ENCODE results near the gene CCDC148.

The CCDC148 gene

DNA sequence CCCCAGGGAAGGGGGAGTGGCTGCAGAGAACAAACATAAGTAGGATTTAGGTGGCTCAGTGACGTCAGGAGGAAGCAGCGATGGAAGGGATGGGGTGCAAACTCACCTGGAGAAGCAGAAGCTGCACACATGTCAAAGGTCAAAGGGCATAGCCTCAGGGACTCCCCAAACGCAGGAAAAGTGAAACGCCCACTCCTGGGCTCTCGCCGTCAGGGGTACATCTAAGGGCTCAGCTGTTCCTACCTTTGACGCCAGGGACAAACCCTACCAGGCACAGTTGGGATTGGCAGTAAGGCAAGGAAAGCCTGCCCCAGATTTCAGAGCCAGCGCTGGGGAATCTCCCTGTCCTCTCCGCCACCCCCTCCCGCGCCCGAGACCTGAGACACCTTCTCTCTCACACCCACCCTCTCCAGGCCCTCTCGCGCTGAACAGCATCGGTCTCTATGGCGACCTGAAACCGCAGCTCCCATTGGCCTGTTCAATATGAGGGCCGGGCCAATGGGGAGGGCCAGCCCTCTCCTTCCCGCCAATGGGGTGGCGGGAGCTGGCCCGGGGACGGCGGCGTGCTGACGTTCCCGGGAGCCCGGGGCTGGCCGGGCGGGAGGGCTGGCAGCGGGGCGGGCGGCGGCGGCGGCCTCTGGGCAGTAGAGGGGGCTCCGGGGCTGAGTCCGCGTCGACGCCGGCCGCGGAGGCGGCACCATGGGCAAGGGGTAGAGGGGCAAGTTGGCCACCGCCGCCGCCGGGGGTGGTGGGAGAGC lies at the start of gene CCDC148, which contains the start of gene PKP4:
Gene CCDC148 (minus strand): TSS at position 445 of the 758 bp plus-strand sequence. CDS start 314 bp downstream, at position 131.
Gene PKP4 (plus strand): TSS at position 644 of the 758 bp plus-strand sequence. CDS start 76,233 bp downstream, outside the sequence.
- DNase-seq: peak; percentile 82

DNA sequence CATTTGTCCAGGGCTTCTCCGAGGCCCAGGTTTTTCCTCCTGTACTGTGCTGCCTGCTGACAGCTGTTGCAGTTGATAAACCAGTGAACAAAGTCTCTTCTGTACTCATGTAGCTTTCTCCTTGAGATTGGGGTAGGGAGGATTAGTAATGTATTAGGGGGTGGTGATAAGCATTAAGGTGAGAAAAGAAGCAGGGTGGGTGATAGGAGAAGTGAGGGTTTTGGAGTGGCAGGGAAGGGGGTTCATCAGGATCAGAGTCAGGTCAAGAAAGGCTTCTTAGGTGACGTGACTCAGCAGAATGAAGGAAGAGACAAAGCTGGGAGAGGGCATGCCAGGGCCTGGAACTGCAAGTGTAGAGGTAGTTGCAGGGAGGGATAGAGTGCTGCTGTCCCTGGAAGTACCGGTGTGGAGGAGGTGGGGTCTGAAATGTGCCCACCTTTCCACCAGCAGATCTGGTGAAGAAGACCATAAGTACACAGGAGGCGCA lies 48.9 kb upstream of the CCDC148 start:
- DNase-seq: no peak

DNA sequence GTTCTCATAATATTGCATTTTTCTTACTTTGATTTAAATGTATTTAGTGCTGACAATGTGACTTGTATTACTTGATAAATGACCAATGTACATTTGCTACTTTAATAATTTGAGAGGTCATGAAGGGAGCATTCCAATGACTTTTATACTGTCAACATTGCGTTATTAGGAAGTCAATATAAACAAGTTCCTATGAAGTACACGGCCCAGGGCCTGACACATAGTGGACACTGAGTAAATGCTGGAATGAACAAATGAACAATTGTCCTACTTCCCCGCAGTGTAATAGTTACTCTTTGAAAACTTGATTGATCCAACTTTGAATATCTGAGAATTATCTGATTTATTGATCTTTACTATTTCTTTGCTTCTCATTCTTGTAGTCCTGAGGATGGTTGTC lies 47.5 kb upstream of the CCDC148 start:
- DNase-seq: no peak

DNA sequence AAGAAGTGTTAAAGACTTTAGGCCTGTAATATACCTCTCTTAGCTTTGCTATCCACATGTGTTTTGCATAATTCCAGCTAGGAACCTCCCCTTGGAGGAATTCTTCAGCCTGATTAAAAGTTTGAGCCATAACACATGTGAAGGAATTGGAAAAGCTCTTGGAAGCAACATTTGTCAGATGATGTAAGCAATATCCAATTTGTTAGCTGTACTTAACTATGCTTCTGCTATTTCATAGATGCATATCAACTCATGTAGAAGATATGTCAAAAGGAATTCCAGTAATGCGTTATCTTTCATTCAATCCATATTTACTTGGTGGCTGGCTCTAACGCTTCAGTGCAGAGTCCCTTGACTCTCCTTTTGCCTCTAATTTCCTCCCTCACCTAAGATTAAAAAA lies 46.4 kb upstream of the CCDC148 start:
- DNase-seq: no peak

DNA sequence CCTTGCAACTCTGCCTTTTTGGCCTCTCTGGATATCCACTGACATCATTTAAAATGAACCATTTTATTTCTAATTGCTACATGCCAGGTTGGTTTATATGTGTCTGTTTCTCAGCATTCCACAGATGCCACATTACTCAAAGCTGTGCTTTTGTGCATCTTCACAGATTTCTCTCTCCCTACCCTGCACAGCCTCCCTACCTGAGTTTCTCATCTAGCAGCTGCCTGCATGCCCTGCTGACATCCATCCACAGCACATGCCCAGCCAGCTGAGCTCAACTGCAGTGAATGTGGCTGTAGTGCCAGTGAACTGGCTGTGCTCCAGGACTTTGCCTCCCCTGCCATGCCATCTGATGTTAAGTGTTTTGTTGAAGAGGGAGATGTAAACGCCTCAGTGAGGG lies 44.7 kb upstream of the CCDC148 start:
- DNase-seq: no peak

DNA sequence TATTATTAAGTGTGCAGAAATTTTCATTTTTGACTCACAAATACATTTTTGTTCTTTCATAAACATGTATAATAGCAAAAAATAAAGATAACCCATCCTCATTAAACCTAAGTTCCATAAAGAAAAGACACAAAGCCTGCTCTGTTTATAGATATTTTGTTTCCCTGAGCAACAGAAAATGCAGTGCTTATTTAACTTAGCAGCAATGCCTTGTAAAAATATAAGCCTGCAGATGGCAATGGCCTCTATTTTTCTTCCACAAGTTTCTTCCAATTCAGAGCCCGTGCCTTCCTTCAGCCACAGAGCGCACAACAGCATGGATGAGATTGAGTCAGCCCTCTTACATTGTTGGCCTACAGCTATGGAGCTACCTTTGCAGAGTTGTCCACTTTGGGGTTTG lies 43.8 kb upstream of the CCDC148 start:
- no peak for DNase-seq

DNA sequence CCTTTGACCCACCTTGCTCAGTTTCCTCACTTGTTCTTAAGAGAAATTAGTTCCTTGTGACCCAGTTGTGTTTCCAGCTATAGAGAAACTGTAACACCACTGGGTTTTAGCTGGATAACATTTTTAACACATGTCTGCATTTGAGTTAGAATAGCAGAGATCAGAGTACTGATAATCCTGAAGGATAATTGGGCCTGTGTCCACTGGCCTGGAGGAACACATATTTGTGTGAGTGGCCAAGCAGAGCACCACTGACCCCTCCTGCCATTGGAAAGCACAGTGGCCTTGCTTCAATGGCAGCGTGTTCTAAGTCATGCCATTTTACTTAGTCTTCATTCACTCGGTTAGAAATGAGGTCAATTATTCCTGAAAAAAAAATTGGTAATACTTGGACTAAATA lies 42.8 kb upstream of the CCDC148 start:
- DNase-seq: no peak

DNA sequence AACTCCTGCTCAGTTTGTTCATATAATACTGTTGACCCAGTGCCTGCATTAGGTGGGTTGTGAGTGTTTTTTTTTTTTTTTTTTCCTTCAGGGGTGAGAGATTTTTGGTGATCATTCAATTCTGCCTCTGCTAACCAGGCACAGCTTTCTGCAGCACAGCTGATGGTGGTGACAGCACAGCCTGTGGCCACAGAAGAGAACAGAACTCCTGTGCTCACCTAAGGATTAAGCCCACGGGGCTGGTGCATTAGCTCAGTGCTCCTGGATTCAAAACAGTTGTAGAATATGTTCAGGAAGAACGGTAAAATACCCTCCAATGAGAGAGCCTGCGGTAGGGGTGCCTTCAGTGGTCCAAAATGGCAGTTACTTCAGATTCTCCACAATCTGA lies 42.2 kb upstream of the CCDC148 start:
- no peak for DNase-seq

DNA sequence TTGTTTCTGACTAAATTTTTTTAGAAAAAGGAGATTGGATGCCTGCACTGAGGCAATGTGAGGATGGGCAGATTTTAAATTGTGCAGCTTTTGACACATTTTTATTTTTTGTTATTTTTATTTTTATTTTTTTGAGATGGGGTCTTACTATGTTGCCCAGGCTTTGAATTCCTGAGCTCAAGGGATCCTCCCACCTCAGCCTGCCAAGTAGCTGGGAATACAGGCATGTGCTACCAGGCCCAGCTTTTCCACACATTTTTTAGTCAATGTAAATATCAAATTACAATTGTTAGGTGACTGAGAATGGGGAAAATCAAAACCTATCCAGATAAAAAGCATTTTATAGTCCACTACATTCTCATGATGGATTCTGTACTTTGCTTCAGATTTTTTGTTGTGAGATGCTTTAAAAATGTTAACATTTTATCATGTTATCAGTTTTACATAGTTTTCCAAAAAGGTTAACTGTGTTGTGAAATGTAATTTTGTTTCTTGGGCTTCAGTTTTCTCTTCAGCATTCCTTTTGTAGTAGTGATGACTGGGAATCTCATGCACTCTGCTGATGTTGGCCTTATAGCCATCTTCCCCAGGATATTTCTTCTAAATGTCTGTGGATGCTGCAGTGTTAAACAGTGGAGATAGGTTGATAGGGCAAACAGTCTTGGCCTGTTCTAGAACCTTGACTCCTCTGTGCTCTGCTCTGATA lies 41.6 kb upstream of the CCDC148 start:
- no peak for DNase-seq

DNA sequence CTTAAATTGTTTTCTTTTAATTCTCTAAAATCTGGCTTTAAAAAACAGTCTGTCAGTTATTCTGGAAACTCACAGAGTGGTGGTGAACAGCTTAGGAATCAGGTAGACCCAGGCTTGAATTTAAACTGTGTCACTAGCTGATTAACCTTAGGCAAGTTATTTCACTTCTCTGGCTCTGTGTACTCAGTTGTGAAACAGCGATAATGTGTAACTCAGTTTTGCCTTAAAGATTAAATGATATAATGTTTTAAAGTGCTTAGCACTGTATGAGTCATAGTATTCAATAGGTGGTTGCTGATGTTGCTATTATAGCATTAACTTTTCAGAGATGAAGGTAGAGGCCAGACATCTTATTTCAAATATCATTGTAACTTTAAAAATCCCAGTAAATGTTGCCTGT lies 40.9 kb upstream of the CCDC148 start:
- DNase-seq: no peak

DNA sequence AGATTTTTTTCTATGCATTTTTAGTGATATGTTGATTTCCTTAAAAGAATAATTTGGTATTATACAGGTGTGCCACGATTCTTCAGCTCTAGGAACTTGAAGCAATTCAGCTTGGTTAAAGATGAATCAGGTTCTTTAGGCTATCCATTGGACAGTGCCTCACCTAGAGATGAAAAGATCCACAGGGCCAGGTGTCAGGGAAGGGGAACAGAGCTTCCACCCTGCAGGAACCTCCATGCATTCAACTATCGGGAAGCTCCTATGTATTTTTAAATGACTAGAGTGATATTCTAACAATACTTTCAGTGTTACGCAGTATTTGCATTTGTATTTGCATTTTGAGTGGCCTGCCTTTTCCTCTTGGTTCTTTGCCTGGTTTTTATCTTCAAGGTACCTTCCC lies 40.4 kb upstream of the CCDC148 start:
- no peak for DNase-seq

DNA sequence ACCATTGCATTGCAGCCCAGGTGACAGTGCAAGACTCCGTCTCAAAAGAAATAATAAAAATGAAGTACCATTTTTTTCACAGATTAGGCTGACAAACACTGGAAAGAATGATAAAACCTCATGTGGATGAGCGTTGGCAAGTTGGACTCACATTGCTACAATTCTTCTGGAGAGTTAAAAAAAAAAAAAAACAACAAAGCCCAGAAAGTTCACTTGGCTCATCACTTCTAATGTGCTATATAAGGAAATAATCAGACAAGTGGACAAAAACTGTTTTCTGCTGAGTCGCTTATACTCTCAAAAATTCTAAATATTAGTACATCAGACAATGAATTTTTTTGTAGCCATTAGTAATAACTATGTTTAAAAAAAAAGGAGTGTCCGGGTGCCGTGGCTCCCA lies 38.6 kb upstream of the CCDC148 start:
- DNase-seq: no peak

DNA sequence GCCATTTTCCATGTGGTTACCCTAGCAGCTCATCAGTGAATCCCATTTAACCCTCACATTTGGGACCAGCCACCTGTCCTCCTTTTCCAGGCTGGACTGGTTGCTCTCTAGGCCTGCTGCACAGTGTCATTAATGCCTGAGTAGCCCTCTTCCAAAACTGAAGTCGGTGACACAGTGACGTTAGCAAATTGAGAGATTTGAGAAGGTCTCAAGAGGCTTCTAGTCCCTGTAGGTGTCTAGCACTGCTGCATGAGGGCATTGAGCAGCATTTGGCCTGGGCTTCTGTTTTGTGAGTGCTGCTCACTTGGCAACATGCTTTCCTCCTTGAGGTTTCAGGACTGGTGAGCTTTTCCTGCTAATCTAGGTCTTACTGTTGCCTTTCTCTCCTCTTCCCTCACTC lies 36.9 kb upstream of the CCDC148 start:
- no peak for DNase-seq

DNA sequence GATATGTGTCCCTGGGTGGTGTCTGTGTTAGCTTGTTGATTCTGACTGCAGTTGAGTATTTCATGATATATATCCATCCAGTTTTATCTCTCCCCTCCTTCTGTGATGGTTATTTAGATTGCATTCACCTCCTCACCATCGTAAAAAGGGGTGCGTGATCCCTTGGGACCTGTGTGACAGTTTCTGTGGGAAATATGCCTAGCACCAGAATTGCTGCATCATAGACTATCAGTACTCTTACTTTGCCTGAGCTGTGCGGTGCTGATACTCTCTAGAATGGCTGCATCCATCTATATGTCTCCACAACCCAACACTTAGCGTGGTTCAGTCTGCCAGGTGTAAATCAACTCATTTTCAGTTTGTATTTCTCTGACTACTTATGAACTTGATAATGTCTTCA lies 34.5 kb upstream of the CCDC148 start:
- DNase-seq: no peak

DNA sequence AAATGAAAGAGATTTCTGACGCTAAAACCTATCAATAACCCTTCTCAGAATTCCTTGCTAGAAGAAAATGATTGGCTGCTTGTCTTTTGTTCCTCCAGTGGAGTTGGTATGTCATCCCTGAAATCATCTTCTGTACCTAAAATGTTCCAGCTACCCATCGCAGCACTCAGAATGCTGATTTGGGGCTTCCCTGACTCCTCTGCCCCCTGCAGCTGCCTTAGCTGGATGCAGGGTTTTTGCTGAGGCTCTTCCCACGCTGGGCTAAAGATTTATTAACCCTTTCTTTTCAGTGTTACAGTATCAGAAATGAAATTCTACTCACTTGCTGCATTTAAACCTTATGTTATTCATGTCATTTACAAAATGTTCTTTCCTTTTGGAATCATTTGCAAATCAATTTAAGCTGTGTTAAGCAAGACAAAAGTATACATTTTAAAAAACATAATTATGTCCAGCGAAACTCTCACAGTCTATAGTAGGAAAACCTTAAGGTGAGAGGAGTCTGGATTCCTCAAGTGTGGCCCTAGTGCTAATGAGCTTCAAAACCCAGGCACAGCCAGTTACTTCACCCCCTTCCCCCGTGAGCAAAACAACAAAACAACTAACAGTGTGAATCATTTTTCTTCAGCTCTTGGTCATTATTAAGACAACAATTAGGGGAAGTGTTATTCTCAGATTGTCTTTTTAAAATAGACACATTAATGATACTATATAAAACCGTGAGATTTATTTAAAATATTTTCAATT lies 33.0 kb upstream of the CCDC148 start:
- no peak for DNase-seq

DNA sequence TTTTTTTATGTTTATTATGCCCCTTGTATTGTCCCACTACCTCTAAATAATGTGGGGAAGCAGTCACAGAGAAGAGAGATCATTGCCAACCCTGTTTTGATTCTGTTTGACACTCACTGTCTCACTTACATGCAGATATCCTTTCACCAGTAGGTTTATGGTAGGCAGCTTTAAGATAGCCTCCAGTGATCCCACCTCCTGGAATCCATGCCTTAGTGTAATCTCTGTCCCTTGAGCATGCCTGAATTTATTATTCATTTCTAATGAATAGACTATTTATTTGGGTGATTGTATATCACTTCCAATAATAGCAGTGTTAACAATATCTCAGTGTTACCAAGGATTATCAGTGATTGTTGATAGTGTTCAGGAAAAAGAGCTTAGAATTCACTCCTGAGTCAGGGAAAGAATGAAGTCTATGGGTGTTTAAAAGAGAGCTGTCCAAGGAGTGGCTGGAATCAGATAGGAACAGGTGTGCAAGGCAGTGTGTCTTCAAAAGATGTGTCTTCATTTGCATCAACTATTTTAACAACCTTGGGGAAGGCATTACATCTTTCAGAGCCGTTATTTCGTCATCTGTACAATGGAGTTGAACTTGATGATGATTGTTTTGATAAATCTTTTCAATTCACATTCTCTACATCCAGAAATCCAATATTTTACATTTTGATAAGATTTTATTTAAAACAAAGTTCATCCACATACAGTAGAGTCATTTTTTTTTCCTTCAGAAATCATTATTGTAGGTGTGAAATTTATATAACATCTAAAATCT lies 32.1 kb upstream of the CCDC148 start:
- no peak for DNase-seq

DNA sequence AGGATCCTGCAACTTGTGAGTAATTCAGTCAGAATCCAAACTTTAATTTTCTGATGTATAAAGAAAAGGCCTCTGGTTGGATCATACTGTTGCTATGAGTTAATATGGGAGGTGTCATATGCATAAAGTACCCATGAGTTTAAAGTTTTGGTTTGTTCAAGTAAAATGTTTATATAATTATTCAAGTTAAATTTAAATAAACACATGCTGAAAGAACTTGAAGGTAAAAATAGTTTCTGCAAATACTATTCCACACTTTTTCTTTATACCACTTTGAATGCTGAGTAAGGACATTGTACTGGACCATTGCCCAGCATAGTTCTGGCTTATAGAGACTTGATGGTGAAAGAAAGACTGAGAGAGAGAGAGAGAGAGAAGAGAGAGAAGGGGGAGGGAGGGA lies 30.9 kb upstream of the CCDC148 start:
- no peak for DNase-seq

DNA sequence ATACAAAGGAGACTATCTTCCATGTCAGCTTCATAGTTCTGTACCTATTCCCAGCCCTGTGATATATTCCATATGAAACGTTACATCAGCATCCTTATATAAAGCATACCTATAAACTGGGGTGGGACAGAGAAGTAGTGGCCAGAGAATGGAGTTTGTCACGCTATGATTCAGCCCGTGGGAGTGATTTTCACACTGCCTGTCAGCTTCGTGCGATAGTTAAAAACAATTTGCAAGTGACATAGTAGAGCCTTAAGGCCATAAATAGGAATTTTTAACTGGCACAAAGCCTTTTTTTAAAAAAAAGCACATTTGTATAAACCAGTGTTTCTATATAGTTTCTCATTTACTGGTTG lies 30.4 kb upstream of the CCDC148 start:
- no peak for DNase-seq

DNA sequence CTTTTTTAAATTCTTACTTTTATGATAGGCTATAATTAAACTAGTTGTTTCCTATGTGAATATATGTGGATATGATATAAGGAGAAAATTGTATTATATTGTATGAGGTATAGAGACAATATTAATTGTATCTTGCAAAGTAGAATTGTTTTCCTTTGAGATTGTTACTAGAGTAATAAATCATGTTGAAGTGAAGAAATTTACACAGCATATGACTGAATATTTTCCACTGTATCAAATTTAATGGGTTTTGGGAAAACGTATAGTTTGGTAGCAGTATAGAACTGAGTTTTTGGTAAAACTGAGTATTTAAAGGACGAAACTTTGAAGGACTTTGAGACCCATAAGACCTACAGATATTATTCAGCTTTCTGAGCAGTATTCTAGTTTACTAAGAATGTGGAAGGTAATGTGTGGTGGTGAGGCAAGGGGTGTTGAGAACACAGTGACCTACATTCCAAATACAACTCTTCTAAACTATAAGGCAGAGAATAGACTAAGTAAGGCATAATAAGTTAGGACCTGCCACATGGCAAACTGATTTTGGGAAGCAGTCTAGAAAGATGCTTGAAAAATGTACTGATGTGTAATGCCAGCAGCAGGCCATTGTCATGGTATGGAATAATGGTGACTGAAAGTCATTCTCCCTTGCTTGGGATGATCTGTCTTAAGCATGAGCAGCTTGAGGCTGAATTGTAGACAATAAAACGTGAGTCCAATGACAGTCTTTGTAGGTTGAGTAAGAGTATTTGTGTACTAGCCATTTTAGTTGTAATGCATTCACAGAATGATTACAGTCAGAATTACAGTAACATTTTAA lies 29.8 kb upstream of the CCDC148 start:
- no peak for DNase-seq

DNA sequence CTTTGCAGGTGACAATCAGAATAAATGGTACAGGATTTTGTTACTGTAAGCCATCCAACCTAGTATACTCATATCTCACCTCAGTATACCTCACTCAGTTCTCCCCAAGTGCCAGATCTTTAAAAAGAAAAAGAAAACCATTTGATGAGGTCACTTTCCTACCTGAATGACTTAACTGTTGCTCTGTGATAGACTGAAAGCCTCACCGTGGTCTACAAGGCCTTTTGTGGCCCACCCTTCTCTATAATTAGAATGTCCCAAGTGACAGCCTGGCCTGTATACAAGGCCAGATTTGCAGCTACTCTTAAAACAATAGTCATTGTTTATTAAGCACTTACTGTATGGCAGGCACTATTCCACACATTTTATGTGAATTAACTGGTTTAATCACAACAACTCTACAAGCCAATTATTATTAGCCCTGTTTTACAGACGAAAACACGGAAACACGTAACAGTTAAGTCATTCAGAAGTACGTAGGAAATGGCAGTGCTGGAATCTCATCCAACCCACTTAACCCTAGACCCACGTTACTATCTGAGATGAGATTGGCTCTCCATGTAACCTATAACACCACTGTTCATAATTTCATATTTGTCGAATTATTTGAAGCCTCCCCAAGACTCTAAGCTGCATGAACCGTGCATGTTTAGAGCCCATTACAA lies 28.5 kb upstream of the CCDC148 start:
- DNase-seq: no peak

DNA sequence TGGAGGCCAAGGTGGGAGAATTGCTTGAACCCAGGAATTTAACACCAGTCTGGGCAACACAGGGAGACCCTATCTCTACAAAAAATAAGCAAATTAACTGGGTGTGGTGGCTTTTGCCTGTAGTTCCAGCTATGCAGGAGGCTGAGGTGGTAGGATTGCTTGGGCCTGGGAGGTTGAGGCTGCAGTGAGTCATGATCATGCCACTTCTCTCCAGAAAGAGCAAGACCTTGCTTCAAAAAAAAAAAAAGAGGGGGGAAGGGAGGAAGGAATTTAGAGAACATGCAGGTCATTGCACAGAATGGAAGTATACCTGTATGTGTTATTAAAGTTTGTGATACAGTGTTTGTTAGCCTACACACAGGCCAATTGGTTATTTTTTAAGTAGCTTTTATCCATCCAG lies 26.0 kb upstream of the CCDC148 start:
- DNase-seq: no peak
